Left renal cortex interstitium (tissue), 4 donors: ENCODE results near the gene IMPA2. TPM values are rescaled to one million over a fixed set of nuclear protein-coding genes. Genes with fewer than 3 reads are reported as not detected.
"Not testable (repeated sequence)": the region's sequence is repeated elsewhere in the genome, so short reads cannot be mapped to it uniquely, and the experiment has no call there.

Experiments used
- DNase-seq, 4 donors: peaks; one replicate each; pipeline ENCODE4 v3.0.0-alpha.2; 2013; ENCODE audit warnings: low read depth in 4 of 4, low spot score in 2 of 4, missing footprints in 1 of 4
- polyA plus RNA-seq, 4 donors: library from polyadenylated mRNA; unstranded; fragments of 120-200 nt; gene quantifications; one replicate each; pipeline ENCODE4 v1.2.1, GENCODE V29; 2013; ENCODE audit not compliant: insufficient read length in 4 of 4

The IMPA2 gene
- polyA plus RNA-seq, 4 donors, result 91.3 to 109 (median 96.0) TPM

DNA sequence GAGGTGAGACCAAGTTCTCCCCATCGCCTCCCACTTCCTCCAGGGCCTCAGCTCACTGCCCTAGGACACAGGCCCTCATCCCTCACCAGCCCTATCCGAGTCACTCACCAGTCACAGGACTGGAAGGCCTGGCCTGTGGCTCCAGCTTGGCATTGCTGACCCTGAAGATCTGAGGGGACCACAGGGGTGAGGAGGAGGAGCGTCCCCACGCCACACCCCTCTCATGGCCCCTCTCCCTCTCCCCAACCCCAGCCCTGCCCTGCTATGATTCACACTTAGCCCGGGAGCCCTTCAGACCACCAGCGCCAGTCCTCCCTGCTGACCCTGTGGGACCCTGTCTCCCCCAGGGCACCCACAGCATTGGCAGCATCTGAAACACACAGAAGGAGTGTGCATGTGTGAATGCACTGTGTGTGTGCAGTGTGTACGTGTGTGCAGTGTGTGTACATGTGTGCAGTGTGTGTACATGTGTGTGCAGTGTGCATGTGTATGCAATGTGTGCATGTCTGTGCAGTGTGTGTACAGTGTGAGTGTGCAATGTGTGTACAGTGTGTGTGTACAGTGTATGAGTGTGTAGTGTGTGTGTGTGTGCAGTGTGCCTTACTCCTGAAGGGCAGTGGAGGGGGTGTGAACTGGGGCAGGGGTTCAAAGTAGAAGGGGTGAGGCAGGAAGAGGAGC is 82.9 kb downstream of the IMPA2 start:
- no peak for DNase-seq

DNA sequence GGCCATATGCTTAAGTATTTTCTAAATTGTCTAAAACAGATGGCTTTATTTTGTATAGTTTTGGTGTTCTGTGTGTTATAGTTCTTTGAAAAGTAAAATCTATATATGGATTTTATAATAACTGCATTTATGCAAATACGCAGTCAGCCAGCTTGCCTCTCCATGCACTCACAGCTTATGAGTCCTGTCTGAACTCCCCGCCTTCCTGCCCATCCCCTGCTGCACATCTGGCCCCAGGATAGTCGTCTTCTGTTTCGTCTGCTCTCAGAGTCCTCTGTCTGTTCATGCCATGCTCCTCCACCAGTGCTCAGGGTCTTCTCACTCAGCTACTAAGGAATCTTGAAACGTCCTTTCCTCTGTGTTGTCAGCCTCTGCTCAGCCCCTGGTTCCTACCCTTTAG is 84.1 kb downstream of the IMPA2 start:
- no peak for DNase-seq

DNA sequence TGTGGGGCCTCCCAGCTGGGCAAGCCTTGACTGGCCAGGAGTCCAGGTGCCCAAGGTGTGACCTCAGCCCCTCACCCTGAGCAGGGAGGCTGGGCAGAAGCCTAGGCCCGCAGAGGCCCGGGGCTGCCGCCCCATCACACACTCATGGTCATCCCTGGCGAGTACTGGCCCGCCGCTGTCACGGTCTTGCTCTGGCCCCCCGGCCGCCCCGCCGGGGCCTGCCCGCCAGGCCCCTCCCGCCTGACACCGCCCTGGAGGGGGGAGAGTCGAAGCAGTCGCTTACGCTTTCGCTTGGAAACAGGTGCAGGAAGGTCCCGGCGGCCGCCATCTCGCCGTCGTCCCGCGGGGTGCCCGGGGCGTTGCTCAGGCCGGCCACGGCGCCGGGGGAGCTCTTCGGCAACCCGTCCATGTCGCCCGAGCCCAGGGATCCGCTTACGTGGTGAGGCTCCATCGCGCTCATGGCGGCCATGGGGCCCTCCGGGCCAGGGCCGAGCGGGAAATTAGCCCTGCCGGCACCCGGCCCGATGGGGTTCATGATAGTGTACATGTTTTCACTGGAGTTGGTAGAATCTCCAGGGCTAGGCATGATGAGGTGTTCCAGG is 85.7 kb downstream of the IMPA2 start:
- no peak for DNase-seq

DNA sequence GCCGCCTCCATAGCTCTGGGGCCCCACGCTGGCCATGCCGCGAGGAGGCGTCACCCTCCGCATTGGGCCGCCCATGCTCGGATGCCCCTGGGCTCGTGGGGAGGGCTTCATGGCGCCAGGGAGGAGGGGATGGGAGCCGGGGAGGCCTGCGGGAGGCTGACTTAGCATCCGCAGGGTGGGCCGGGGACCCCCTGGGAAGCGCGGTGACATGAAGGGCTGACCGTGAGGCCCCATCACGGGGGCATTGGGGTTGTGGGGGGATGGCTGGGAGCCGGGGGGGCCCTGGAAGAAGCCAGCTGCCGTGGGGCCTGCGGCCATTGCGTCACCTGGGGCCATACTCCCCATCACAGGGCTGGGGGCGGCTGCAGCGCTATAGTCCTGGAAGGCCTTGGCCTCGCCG is 86.4 kb downstream of the IMPA2 start:
- no peak for DNase-seq

DNA sequence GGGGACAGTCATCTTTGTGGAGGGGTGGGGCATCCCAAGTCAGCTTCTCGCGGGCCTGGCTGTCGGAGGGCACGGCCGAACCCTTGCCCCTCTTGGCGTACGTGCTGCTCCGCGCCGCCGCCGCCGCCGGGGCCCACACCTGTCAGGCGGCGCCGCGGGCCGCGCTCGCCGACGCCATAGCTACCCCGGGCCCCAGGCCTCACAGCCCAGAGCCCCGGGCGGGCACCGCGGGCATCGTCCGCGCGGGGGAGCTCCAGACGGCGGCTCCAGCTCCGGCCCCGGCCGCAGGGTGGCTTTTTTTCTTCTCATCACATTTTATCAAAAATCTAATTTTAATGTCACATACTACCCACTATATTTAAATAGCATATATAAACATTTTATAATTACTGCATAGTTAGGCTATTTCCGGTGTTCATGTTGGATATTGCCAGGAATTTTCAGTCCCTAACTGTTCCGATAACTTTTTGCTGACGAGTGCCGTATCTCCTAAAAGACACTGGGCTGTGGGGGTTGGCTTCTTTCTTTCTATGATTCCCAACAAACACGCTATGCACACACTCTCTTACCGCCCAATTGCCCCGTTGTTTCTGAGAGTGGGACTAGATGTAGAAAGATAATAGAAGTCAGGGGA is 87.1 kb downstream of the IMPA2 start:
- DNase-seq, result not testable (repeated sequence)

DNA sequence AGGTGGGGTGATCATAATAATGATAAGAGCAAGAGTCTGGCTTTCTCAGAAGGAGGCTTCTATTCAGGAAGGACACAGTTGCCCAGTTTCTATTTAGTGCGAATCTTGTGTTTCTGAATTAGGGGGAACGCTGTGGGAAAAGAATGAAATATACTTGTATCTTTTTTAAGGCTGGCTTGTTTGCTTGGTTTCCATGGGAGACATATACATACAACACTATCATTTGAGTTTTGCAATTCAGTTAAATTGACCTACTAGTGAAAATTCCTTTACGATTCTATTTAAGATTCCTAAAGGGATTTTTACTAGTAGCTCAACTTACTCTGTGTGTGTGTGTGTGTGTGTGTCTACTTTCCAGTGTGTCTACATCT is 87.6 kb downstream of the IMPA2 start:
- DNase-seq, result no peak

DNA sequence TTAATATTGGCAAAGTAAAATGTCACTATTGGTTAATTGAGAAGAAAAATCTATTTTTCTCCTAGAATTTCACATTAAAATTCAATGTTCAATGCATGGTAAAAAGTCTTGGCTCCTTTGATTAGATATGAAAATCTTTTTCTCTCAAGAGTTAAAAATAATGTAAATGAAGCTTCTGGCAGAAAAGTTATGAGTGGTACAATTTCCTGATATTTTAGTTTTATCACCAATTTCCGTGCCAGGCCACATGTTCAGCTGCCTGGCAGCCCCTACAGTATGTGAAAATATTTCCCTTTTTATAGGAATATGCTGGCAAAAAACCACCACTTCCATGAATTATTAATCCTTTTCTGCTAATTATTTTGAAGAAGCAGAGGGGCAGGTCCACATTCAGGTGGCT is 89.8 kb downstream of the IMPA2 start:
- not testable (repeated sequence) for DNase-seq

DNA sequence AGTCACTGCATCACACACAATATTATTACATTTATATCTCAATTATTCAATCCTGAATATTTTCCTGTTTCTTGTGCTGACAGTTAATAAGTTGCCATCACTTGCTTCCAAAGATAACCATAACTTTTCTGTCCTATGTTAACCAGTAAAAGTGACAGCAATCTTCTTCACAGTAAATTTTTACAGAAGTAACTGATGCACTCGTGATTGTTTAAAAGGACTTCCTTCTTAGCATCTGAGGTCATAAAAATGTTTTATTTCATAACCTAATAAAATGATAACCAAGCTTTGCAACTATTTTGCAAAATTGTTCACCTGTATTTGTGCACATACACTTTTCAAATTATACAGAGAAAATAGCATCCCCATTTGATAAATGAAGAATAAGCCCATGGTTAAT is 91.7 kb downstream of the IMPA2 start:
- no peak for DNase-seq

DNA sequence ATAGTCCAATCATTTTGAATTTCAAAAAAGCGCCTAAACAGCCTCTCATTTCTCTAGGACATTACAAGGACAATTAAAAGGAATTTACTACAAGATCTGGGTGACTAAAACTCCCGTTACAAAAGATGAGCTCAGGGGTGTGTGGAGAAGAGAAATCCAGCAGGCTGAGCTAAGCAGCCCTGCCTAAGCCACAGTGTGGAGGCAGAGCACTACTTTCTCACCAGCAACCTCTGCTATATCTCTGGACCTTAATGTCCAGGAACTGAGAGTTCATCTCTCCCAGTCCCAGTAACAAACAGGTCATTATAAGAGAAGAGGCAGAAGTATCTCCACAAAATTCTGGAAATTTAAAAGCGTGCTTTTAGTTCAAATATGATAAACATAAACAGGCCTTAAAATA is 93.4 kb downstream of the IMPA2 start:
- DNase-seq, result no peak

DNA sequence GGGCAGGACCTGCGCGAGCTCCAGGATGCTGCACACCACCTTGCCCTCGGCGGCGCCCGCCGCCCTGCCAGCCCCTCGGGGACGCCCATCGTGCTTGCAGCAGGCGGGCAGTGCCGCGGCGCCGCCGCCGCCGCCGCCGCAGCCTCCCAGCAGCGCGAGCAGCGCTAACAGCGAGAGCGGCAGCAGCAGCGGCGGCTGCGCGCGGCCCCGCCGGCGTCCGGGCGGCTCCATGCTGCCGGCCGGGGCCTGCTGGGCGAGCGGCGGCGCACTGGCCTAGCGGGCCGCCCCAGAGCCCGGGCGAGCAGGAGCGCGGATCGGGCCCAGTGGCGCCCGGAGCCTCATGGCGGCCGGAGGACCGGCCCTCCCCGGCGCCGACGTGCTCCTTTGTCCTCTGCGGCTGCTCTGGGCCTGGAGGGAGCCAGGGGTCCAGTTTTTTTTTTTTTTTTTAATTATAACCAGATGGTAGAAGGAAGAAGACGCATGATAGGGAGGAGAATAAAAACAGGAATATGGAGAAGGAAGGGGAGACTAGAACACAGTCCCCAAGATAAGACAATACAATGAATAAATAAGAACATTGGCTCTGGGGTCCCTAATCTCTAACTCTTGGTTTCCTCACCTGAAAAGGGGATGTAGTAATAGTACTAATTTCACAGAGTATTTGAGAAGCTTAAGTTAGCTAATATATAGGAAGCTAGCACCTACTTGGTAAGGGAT is 95.3 kb downstream of the IMPA2 start:
- no peak for DNase-seq

DNA sequence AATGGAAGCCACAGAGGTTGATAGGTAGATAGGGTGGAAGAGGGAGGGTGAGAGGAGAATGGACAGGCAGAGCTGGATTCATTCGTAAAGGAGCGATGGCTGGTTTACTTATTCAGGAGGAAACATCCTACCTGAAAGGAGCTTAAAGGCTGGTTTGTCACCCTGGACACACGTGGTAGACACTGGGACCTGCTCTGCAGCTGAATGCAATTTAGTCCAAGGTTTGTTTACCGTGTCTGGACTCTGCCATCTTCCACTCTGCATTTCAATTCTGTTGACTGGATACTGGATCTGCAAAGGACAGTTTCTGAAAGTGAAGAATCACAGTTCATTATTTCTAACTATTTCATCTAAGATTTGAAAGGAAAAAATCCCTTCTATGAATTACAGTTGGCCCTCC is 96.7 kb downstream of the IMPA2 start:
- DNase-seq, result not testable (repeated sequence)

DNA sequence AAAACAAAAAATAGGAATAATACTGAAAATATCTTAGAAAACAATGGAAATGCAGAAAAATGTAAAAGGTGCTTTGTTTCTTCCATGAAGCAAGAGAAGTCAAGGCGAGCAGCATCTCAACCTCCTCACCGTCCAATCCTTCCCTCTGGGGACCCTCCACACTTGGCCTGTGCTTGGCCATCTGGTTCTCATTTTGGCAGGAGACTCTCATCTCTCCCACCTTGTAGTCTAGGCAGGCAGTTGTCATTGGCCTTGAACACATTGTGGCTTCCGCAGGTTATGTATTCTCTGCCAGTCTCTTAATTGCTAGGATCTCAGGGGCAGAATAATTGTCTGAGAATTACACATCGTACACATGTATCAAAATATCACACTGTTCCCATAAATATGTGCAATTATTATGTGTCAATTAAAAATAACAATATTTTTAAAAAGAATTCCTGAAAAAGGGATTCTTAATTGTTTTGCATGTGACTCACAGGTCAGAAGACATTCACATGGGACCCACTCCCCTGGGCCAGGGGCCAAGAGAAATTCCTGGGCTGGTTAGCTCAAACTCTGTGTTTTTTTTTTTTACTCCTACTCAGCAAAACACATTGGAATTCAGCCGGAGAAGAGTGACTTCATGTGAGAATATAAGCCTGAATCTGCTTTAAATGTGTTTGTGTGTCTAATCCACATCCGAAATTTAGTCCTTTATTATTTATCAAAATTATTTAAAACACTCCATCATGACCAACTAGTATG is 98.4 kb downstream of the IMPA2 start:
- DNase-seq, result no peak

Other genes starting within 250 kb of the IMPA2 start
- gene CHMP1B, start 130.1 kb upstream of the IMPA2 start, polyA plus RNA-seq, result 10 to 100 TPM; 44.7 to 51.2 (median 47.8) TPM
- 10 to 100 TPM; 37.5 to 59.3 (median 48.3) TPM for gene MPPE1, start 73.2 kb upstream of the IMPA2 start, polyA plus RNA-seq
- under 1 TPM in 3 of 4 donors, not detected in 1; 0.04 to 0.08 (median 0.06) TPM for gene ANKRD62, start 112.3 kb downstream of the IMPA2 start, polyA plus RNA-seq